HepG2 (cell line): ENCODE results near the gene ZNF839. TPM values are rescaled to one million over a fixed set of nuclear protein-coding genes. Genes with fewer than 3 reads are reported as not detected.

ENCODE experiments used
- BHLHE40 ChIP-seq: IDR thresholded peaks from 2 replicates; pipeline ENCODE4 v1.6.1; 2011; ENCODE audit warnings: low read length, improper control_type of control experiment
- HDAC6 ChIP-seq: fragments of 200-600 bp; sonication (generic); IDR thresholded peaks from 2 replicates; pipeline ENCODE4 v1.7.0; 2017; ENCODE audit warnings: mild to moderate bottlenecking, antibody characterized with exemption, low read length, low read depth
- MBNL3 ChIP-seq: fragments of 250-450 bp; sonication (Bioruptor Pico); conservative IDR thresholded peaks from 2 replicates; pipeline ENCODE4 v1.8.0; 2022; ENCODE audit warnings: mild to moderate bottlenecking, inconsistent platforms
- MLLT10 ChIP-seq: sonication (generic); formaldehyde crosslinking; IDR thresholded peaks from 2 replicates; pipeline ENCODE4 v1.4.0; 2020; ENCODE audit warnings: missing genetic modification reagents
- PAWR ChIP-seq: sonication (generic); formaldehyde crosslinking; IDR thresholded peaks from 2 replicates; pipeline ENCODE4 v1.4.0; 2020; ENCODE audit warnings: missing genetic modification reagents, mild to moderate bottlenecking, borderline replicate concordance
- RNF2 ChIP-seq: fragments of 450-650 bp; conservative IDR thresholded peaks from 2 replicates; pipeline ENCODE4 v1.6.1; 2016; ENCODE audit warnings: low read depth
- ZNF274 ChIP-seq: sonication (generic); formaldehyde crosslinking; IDR thresholded peaks from 2 replicates; pipeline ENCODE4 v1.5.1; 2020; ENCODE audit warnings: mild to moderate bottlenecking, missing genetic modification reagents
- ZNF33A ChIP-seq: sonication (generic); formaldehyde crosslinking; IDR thresholded peaks from 2 replicates; pipeline ENCODE4 v1.5.1; 2020; ENCODE audit warnings: missing genetic modification reagents, mild to moderate bottlenecking, moderate library complexity, borderline replicate concordance
- ZNF615 ChIP-seq: sonication (generic); formaldehyde crosslinking; IDR thresholded peaks from 2 replicates; pipeline ENCODE4 v1.5.0; 2020; ENCODE audit warnings: mild to moderate bottlenecking, missing genetic modification reagents, borderline replicate concordance
- ZNF660 ChIP-seq: sonication (generic); formaldehyde crosslinking; IDR thresholded peaks from 2 replicates; pipeline ENCODE4 v1.5.1; 2020; ENCODE audit warnings: mild to moderate bottlenecking, low read depth, missing genetic modification reagents, borderline replicate concordance
- polyA plus RNA-seq, 8 experiments: library from polyadenylated mRNA; depleted of rRNA in 3 of 8; stranded (reverse) in 7 of 8; unstranded in 1 of 8; fragments of >200 nt; fragmentation: Illumina TruSeq in 4 of 8; extraction: Trizol in 4 of 8; gene quantifications; 2 replicates each; pipeline versions ENCODE4 v1.2.1 to v1.2.3, GENCODE V29; 2011 to 2016; ENCODE audit warnings: low read depth in 4 of 8, missing spikeins in 1 of 8, mixed read lengths in 1 of 8; ENCODE audit not compliant: insufficient read depth in 1 of 8
- total RNA-seq, 5 experiments: library from RNA; depleted of rRNA; stranded (reverse); fragments of >200 nt; fragmentation: Illumina TruSeq; extraction: Trizol; gene quantifications; 2 replicates each; pipeline ENCODE4 v1.2.3, GENCODE V29; 2016; ENCODE audit warnings: low read depth in 1 of 5
- TF ChIP-seq, protein P1 (sequence below): IDR thresholded peaks from 2 replicates; pipeline ENCODE4 v1.6.1; 2012; ENCODE audit warnings: low read depth, low read length, improper control_type of control experiment
- TF ChIP-seq, protein P2 (sequence below): sonication (generic); formaldehyde crosslinking; IDR thresholded peaks from 2 replicates; pipeline ENCODE4 v1.5.1; 2020; ENCODE audit warnings: mild to moderate bottlenecking, missing genetic modification reagents
- TF ChIP-seq, protein P3 (sequence below): sonication (generic); formaldehyde crosslinking; conservative IDR thresholded peaks from 2 replicates; pipeline ENCODE4 v1.4.0; 2020; ENCODE audit warnings: mild to moderate bottlenecking, missing genetic modification reagents, moderate library complexity
- TF ChIP-seq, protein P4 (sequence below): sonication (generic); formaldehyde crosslinking; IDR thresholded peaks from 2 replicates; pipeline ENCODE4 v1.4.0; 2020; ENCODE audit warnings: missing genetic modification reagents, borderline replicate concordance
- TF ChIP-seq, protein P5 (sequence below): sonication (generic); formaldehyde crosslinking; IDR thresholded peaks from 2 replicates; pipeline ENCODE4 v1.8.0; 2022; ENCODE audit warnings: mild to moderate bottlenecking, missing genetic modification reagents, borderline replicate concordance

The ZNF839 gene
- total and polyA plus RNA-seq, 2 of the 13 experiments (the other 11 are each of a cell fraction or from before 2014, with no cell fraction given), result 11.1 to 12.8 TPM

DNA sequence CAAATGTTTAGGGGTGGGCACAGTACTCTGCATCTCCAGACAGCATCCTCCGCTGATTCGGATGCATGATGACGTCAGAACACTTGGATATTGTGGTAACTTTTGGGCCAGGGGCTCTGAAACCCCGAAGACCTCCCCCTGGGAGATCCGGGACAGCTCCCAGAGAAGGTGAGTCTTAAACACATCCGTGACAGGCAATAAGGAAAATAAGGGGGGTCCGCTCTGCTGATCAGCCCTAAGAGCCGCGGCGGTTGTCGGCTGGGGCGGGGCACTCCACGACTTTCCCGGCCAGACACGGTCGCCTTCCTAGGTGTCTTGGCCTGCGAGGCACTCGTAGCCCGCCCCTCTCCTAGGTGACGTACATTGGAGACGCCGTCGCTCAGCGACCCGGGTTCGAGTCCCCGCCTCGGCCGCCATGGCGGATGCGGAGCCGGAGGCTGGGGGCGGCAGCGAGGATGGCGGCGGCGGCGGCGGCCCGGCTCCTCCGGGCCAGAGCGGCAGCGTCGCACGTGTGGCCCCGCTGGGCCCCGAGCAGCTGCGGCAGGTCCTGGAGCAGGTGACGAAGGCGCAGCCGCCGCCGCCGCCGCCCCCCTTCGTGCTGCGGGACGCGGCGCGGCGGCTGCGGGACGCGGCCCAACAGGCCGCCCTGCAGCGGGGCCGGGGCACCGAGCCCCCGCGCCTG is at the start of gene ZNF839 (continued):
- TF ChIP-seq ZNF660 (CRISPR knock-in tag), result no peak
- TF ChIP-seq, protein P1, sequence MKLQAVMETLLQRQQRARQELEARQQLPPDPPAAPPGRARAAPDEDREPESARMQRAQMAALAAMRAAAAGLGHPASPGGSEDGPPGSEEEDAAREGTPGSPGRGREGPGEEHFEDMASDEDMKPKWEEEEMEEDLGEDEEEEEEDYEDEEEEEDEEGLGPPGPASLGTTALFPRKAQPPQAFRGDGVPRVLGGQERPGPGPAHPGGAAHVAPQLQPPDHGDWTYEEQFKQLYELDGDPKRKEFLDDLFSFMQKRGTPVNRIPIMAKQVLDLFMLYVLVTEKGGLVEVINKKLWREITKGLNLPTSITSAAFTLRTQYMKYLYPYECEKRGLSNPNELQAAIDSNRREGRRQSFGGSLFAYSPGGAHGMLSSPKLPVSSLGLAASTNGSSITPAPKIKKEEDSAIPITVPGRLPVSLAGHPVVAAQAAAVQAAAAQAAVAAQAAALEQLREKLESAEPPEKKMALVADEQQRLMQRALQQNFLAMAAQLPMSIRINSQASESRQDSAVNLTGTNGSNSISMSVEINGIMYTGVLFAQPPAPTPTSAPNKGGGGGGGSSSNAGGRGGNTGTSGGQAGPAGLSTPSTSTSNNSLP, result no peak
- TF ChIP-seq BHLHE40, result no peak
- TF ChIP-seq MBNL3, result no peak
- no peak for TF ChIP-seq ZNF274 (CRISPR knock-in tag)
- TF ChIP-seq, protein P2, sequence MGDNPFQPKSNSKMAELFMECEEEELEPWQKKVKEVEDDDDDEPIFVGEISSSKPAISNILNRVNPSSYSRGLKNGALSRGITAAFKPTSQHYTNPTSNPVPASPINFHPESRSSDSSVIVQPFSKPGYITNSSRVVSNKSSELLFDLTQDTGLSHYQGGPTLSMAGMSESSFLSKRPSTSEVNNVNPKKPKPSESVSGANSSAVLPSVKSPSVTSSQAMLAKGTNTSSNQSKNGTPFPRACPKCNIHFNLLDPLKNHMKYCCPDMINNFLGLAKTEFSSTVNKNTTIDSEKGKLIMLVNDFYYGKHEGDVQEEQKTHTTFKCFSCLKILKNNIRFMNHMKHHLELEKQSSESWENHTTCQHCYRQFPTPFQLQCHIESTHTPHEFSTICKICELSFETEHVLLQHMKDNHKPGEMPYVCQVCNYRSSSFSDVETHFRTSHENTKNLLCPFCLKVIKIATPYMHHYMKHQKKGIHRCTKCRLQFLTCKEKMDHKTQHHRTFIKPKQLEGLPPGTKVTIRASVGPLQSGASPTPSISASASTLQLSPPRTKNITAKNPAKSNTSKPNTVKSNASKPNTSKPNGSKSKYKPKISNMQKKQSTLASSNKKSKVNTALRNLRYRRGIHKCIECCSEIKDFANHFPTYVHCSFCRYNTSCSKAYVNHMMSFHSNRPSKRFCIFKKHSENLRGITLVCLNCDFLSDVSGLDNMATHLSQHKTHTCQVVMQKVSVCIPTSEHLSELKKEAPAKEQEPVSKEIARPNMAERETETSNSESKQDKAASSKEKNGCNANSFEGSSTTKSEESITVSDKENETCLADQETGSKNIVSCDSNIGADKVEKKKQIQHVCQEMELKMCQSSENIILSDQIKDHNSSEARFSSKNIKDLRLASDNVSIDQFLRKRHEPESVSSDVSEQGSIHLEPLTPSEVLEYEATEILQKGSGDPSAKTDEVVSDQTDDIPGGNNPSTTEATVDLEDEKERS (CRISPR knock-in tag), result no peak
- TF ChIP-seq MLLT10 (CRISPR knock-in tag), result no peak
- TF ChIP-seq, protein P3, sequence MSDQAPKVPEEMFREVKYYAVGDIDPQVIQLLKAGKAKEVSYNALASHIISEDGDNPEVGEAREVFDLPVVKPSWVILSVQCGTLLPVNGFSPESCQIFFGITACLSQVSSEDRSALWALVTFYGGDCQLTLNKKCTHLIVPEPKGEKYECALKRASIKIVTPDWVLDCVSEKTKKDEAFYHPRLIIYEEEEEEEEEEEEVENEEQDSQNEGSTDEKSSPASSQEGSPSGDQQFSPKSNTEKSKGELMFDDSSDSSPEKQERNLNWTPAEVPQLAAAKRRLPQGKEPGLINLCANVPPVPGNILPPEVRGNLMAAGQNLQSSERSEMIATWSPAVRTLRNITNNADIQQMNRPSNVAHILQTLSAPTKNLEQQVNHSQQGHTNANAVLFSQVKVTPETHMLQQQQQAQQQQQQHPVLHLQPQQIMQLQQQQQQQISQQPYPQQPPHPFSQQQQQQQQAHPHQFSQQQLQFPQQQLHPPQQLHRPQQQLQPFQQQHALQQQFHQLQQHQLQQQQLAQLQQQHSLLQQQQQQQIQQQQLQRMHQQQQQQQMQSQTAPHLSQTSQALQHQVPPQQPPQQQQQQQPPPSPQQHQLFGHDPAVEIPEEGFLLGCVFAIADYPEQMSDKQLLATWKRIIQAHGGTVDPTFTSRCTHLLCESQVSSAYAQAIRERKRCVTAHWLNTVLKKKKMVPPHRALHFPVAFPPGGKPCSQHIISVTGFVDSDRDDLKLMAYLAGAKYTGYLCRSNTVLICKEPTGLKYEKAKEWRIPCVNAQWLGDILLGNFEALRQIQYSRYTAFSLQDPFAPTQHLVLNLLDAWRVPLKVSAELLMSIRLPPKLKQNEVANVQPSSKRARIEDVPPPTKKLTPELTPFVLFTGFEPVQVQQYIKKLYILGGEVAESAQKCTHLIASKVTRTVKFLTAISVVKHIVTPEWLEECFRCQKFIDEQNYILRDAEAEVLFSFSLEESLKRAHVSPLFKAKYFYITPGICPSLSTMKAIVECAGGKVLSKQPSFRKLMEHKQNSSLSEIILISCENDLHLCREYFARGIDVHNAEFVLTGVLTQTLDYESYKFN (CRISPR knock-in tag), result no peak
- TF ChIP-seq, protein P4, sequence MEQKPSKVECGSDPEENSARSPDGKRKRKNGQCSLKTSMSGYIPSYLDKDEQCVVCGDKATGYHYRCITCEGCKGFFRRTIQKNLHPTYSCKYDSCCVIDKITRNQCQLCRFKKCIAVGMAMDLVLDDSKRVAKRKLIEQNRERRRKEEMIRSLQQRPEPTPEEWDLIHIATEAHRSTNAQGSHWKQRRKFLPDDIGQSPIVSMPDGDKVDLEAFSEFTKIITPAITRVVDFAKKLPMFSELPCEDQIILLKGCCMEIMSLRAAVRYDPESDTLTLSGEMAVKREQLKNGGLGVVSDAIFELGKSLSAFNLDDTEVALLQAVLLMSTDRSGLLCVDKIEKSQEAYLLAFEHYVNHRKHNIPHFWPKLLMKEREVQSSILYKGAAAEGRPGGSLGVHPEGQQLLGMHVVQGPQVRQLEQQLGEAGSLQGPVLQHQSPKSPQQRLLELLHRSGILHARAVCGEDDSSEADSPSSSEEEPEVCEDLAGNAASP (CRISPR knock-in tag), result peak; percentile 21
- TF ChIP-seq RNF2, result no peak
- TF ChIP-seq ZNF615, result no peak
- no peak for TF ChIP-seq HDAC6
- TF ChIP-seq ZNF33A (CRISPR knock-in tag), result no peak
- TF ChIP-seq PAWR (CRISPR knock-in tag), result no peak
- TF ChIP-seq, protein P5, sequence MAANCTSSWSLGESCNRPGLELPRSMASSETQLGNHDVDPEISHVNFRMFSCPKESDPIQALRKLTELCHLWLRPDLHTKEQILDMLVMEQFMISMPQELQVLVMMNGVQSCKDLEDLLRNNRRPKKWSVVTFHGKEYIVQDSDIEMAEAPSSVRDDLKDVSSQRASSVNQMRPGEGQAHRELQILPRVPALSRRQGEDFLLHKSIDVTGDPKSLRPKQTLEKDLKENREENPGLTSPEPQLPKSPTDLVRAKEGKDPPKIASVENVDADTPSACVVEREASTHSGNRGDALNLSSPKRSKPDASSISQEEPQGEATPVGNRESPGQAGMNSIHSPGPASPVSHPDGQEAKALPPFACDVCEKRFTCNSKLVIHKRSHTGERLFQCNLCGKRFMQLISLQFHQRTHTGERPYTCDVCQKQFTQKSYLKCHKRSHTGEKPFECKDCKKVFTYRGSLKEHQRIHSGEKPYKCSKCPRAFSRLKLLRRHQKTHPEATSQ (CRISPR knock-in tag), result no peak
